Omental fat pad (tissue), 4 donors: Measurements from ENCODE around the gene ATL2. TPM values are rescaled to one million over a fixed set of nuclear protein-coding genes. Genes with fewer than 3 reads are reported as not detected.
"Not testable (repeated sequence)": the region's sequence is repeated elsewhere in the genome, so short reads cannot be mapped to it uniquely, and the experiment has no call there.

Source experiments
- ATAC-seq: fragments of 150-250 bp; one replicate; pipeline ENCODE4 v1.9.1; 2016; ENCODE audit warnings: mild to moderate bottlenecking, moderate library complexity; ENCODE audit not compliant: low FRiP score
- DNase-seq: peaks from one replicate; pipeline ENCODE4 v3.0.0-alpha.2; 2019; ENCODE audit warnings: low spot score
- CTCF ChIP-seq, 3 donors: fragments of 450-650 bp; IDR thresholded peaks; one replicate each; pipeline ENCODE4 v1.5.1; 2016 to 2017; ENCODE audit warnings: antibody characterized with exemption in 3 of 3, mild to moderate bottlenecking in 3 of 3, moderate library complexity in 2 of 3
- total RNA-seq, 4 donors: library from RNA; depleted of rRNA; stranded (reverse); fragments of >200 nt; gene quantifications; one replicate each; pipeline ENCODE4 v1.1.0, GENCODE V29; 2016

Gene ATL2
- total RNA-seq, 4 donors from 2014 or later = 52.7 to 82.0 (median 68.2) TPM

- DNase-seq (no peak), ATAC-seq (no peak)
- no peak for TF ChIP-seq CTCF (IDR thresholded peaks at IDR 0.05)
These were observed 39.4 kb upstream of the ATL2 start for GRCh38 chr2:38416296-38417036.

- DNase-seq = no peak
- ATAC-seq = no peak
- no peak for TF ChIP-seq CTCF (IDR thresholded peaks at IDR 0.05)
These were observed 38.7 kb upstream of the ATL2 start for GRCh38 chr2:38415728-38416291.

GRCh38 chr2:38415023-38415422 is 38.0 kb upstream of the ATL2 start:
- ATAC-seq = no peak
- no peak for DNase-seq

GRCh38 chr2:38412235-38412871 is 35.3 kb upstream of the ATL2 start:
- not testable (repeated sequence) for ATAC-seq, DNase-seq

More at GRCh38 chr2:38415023-38415422, 38.0 kb upstream of the ATL2 start:
- no peak for TF ChIP-seq CTCF (IDR thresholded peaks at IDR 0.05)

- ATAC-seq = no peak
- no peak for DNase-seq
- TF ChIP-seq CTCF (IDR thresholded peaks at IDR 0.05) = no peak
These were observed 32.4 kb upstream of the ATL2 start for GRCh38 chr2:38409156-38410102.

GRCh38 chr2:38407111-38407682 is 30.1 kb upstream of the ATL2 start:
- DNase-seq (no peak), ATAC-seq (no peak)
- no peak for TF ChIP-seq CTCF (IDR thresholded peaks at IDR 0.05)
